ENCODE measurements around the gene MCRIP2.

Gene MCRIP2

GRCh38 chr16:660132-660458, 18.5 kb downstream of the MCRIP2 start:
- no peaks in the 10 kb centered on the region for H3K36me3 ChIP-seq (ENCODE audit: insufficient read depth, low read length)
- H3K4me1 ChIP-seq (ENCODE audit: insufficient read depth, low read length): no peaks in the 10 kb centered on the region; the same call in 1 of the 2 replicates
- H3K9me3 ChIP-seq (ENCODE audit: control insufficient read depth, insufficient read depth, low read length): no peaks in the 10 kb centered on the region
- H3K9ac ChIP-seq (ENCODE audit: low read depth, low read length): peak overlapping the region; percentile 51

DNA sequence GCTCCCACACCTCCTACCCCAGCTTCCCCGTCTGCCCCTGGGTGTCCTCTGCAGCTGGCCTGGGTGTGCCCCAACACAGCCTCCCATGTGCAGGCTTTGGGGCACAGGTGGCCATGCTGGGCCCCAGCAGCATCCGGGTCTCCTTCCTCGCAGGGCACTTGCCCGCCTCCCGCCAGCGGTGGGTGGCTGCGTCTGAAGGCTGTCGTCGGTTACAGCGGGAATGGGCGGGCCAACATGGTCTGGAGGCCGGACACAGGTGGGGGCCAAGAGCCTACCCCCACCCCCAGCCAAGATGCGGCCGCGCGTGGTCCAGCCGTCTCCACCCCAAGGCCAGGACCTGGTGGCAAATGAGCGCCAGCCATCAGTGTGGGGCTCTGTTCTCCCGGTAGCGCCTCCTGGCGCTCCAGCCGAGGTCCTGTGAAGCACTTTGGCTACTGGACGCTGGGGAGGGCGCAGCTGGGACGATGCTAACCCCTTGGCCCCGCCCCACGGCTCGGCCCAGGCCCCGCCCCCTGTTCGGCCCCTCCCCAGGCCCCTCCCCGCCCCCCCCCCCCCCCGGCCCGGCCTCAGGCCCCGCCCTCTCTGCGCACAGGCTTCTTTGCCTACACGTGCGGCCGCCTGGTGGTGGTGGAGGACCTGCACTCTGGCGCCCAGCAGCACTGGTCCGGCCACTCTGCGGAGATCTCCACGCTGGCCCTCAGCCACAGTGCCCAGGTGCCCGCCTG, 19.0 kb downstream of the MCRIP2 start:
- H3K9ac ChIP-seq (ENCODE audit: low read depth, low read length): peak overlapping the region; percentile 51

GRCh38 chr16:661184-661821, 19.7 kb downstream of the MCRIP2 start:
- Histone ChIP-seq H3K9me3 (ENCODE audit: control insufficient read depth, insufficient read depth, low read length) (no peaks in the 10 kb centered on the region), H3K9ac (ENCODE audit: low read depth, low read length) (no peak overlapping the region), H3K4me1 (ENCODE audit: insufficient read depth, low read length) (no peaks in the 10 kb centered on the region; the same call in 1 of the 2 replicates), H3K36me3 (ENCODE audit: insufficient read depth, low read length) (no peaks in the 10 kb centered on the region)

More for the DNA sequence above, 19.0 kb downstream of the MCRIP2 start:
- Histone ChIP-seq H3K4me1 (ENCODE audit: insufficient read depth, low read length) (no peaks in the 10 kb centered on the region; the same call in 1 of the 2 replicates), H3K36me3 (ENCODE audit: insufficient read depth, low read length) (no peaks in the 10 kb centered on the region), H3K9me3 (ENCODE audit: control insufficient read depth, insufficient read depth, low read length) (no peaks in the 10 kb centered on the region)

- Histone ChIP-seq H3K9me3 (ENCODE audit: control insufficient read depth, insufficient read depth, low read length) (no peaks in the 10 kb centered on the region), H3K9ac (ENCODE audit: low read depth, low read length) (no peak overlapping the region), H3K36me3 (ENCODE audit: insufficient read depth, low read length) (no peaks in the 10 kb centered on the region), H3K4me1 (ENCODE audit: insufficient read depth, low read length) (no peaks in the 10 kb centered on the region; the same call in 1 of the 2 replicates)
Observed at GRCh38 chr16:662095-662494, 20.5 kb downstream of the MCRIP2 start.

GRCh38 chr16:662597-662996, 21.0 kb downstream of the MCRIP2 start:
- H3K9ac ChIP-seq (ENCODE audit: low read depth, low read length): no peak overlapping the region

GRCh38 chr16:666572-666971, 24.9 kb downstream of the MCRIP2 start:
- H3K36me3 ChIP-seq (ENCODE audit: insufficient read depth, low read length): peaks cover 16% of the 10 kb centered on the region; the same call in 1 of the 2 replicates
- H3K9ac ChIP-seq (ENCODE audit: low read depth, low read length): no peak overlapping the region
- no peaks in the 10 kb centered on the region for H3K9me3 ChIP-seq (ENCODE audit: control insufficient read depth, insufficient read depth, low read length)
- peaks cover 4% of the 10 kb centered on the region; the same call in 1 of the 2 replicates for H3K4me1 ChIP-seq (ENCODE audit: insufficient read depth, low read length)

More at GRCh38 chr16:662597-662996, 21.0 kb downstream of the MCRIP2 start:
- Histone ChIP-seq H3K36me3 (ENCODE audit: insufficient read depth, low read length) (no peaks in the 10 kb centered on the region), H3K4me1 (ENCODE audit: insufficient read depth, low read length) (peaks cover 3% of the 10 kb centered on the region; the same call in 1 of the 2 replicates), H3K9me3 (ENCODE audit: control insufficient read depth, insufficient read depth, low read length) (no peaks in the 10 kb centered on the region)

- Histone ChIP-seq H3K36me3 (ENCODE audit: insufficient read depth, low read length) (peaks cover 19% of the 10 kb centered on the region; the same call in 1 of the 2 replicates), H3K9me3 (ENCODE audit: control insufficient read depth, insufficient read depth, low read length) (no peaks in the 10 kb centered on the region), H3K9ac (ENCODE audit: low read depth, low read length) (no peak overlapping the region), H3K4me1 (ENCODE audit: insufficient read depth, low read length) (peaks cover 4% of the 10 kb centered on the region; the same call in 1 of the 2 replicates)
Observed at GRCh38 chr16:667113-667779, 25.6 kb downstream of the MCRIP2 start.

DNA sequence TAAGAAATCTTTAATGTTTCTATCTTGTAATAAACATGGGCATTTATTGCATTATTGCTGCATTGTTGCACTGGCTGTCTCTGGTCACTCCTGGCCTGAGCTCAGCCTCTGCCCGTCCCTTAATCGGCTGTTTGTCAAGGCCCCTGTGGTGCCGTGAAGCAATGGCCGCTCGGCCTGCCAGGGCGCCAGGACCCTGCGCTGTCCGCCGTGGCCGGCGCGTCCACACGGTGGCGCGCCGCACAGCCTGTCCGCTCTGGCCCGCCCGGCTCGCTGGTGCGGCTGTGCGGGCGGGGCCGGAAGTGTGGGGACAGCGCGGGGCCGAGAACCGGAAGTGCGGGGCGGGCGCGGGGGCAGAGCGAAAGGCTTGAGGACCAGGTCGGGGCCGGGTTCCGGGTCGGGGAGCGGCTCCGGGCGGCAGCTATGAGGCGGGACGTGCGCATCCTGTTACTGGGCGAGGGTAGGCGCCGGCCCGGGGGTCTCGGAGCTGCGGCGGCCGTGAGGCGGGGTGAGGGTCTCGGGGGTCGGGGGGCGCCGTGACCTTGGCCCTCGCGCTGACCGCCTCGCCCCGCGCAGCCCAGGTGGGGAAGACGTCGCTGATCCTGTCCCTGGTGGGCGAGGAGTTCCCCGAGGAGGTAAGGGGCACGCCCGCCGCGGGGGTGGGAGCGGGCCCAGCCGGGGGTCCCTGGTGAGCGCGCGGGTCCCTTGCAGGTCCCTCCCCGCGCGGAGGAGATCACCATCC, 26.3 kb downstream of the MCRIP2 start, which contains the start of gene RHOT2:
Gene RHOT2, plus strand, starts transcription at position 353 of the 739 bp plus-strand sequence. Its CDS starts 68 bp downstream, at position 421.
- H3K9ac ChIP-seq (ENCODE audit: low read depth, low read length): peak within 1 kb of the TSS; percentile 87
- H3K4me1 ChIP-seq (ENCODE audit: insufficient read depth, low read length): peaks cover 4% of the 10 kb centered on the region; the same call in 1 of the 2 replicates
- H3K36me3 ChIP-seq (ENCODE audit: insufficient read depth, low read length): peaks cover 26% of the 10 kb centered on the region
- no peaks in the 10 kb centered on the region for H3K9me3 ChIP-seq (ENCODE audit: control insufficient read depth, insufficient read depth, low read length)

GRCh38 chr16:668519-669171, 27.0 kb downstream of the MCRIP2 start:
- peaks cover 26% of the 10 kb centered on the region for H3K36me3 ChIP-seq (ENCODE audit: insufficient read depth, low read length)
- H3K9me3 ChIP-seq (ENCODE audit: control insufficient read depth, insufficient read depth, low read length): no peaks in the 10 kb centered on the region
- peak overlapping the region; percentile 87 for H3K9ac ChIP-seq (ENCODE audit: low read depth, low read length)
- H3K4me1 ChIP-seq (ENCODE audit: insufficient read depth, low read length): peaks cover 4% of the 10 kb centered on the region; the same call in 1 of the 2 replicates

- H3K9me3 ChIP-seq (ENCODE audit: control insufficient read depth, insufficient read depth, low read length): no peaks in the 10 kb centered on the region
- peaks cover 4% of the 10 kb centered on the region; the same call in 1 of the 2 replicates for H3K4me1 ChIP-seq (ENCODE audit: insufficient read depth, low read length)
- no peak overlapping the region for H3K9ac ChIP-seq (ENCODE audit: low read depth, low read length)
- peaks cover 26% of the 10 kb centered on the region for H3K36me3 ChIP-seq (ENCODE audit: insufficient read depth, low read length)
Observed at GRCh38 chr16:669666-670065, 28.0 kb downstream of the MCRIP2 start.

- H3K9ac ChIP-seq (ENCODE audit: low read depth, low read length): no peak overlapping the region
- peaks cover 26% of the 10 kb centered on the region for H3K36me3 ChIP-seq (ENCODE audit: insufficient read depth, low read length)
- no peaks in the 10 kb centered on the region for H3K9me3 ChIP-seq (ENCODE audit: control insufficient read depth, insufficient read depth, low read length)
- peaks cover 4% of the 10 kb centered on the region; the same call in 1 of the 2 replicates for H3K4me1 ChIP-seq (ENCODE audit: insufficient read depth, low read length)
Observed at GRCh38 chr16:670485-671352, 29.1 kb downstream of the MCRIP2 start.

DNA sequence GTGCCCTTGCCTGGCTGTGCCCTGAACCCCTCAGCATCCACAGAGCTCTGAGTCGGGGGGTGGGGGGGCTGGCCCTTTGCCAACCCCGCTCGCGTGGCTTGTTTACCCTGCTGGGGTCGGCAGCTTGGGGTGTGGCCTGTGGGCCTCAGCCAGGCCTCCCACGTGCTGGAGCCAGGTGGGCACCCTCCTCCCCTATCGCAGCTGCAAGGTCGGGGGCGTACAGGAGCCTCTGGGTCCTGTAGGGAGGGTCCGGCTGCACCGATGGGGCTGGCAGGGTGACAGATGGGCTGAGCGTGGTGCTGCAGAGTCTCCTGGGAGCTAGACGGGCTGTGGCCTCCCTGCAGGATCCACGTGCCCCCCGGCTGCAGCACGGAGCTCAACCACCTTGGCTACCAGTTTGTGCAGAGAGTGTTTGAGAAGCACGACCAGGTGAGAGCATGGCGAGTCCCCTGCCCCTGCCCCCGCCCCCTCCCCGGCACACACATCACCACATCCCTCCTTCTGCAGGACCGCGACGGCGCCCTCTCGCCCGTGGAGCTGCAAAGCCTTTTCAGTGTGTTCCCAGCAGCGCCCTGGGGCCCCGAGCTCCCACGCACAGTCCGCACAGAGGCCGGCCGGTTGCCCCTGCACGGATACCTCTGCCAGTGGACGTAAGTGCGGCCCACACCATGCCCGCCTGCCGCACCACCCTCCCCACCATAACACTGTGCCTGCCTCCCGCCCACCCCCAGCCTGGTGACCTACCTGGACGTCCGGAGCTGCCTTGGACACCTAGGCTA, 29.9 kb downstream of the MCRIP2 start:
- Histone ChIP-seq H3K9me3 (ENCODE audit: control insufficient read depth, insufficient read depth, low read length) (no peaks in the 10 kb centered on the region), H3K9ac (ENCODE audit: low read depth, low read length) (no peak overlapping the region), H3K4me1 (ENCODE audit: insufficient read depth, low read length) (peaks cover 4% of the 10 kb centered on the region; the same call in 1 of the 2 replicates), H3K36me3 (ENCODE audit: insufficient read depth, low read length) (peaks cover 26% of the 10 kb centered on the region)

Measured in ES-I3 (cell line).